Thyroid gland (tissue), 4 donors: ENCODE data around the gene NODAL. TPM values are rescaled to one million over a fixed set of nuclear protein-coding genes. Genes with fewer than 3 reads are reported as not detected.
"Not testable (repeated sequence)": the region's sequence is repeated elsewhere in the genome, so short reads cannot be mapped to it uniquely, and the experiment has no call there.

ENCODE experiments used
- DNase-seq, 2 donors: peaks; one replicate each; pipeline ENCODE4 v3.0.0-alpha.2; 2019
- H3K27ac ChIP-seq, 3 donors: fragments of 200-600 bp; sonication (generic); 1 replicate in 2 of 3; 2 replicates in 1 of 3; pipeline ENCODE4 v1.5.1; 2016 to 2019; ENCODE audit warnings: mild to moderate bottlenecking in 1 of 3, moderate library complexity in 1 of 3
- H3K27me3 ChIP-seq: fragments of 200-600 bp; sonication (generic); one replicate; pipeline ENCODE4 v1.5.1; 2019
- H3K36me3 ChIP-seq, 2 donors: fragments of 200-600 bp; sonication (generic); one replicate each; pipeline ENCODE4 v1.5.1; 2016 to 2019
- H3K4me1 ChIP-seq, 2 donors: fragments of 200-600 bp; sonication (generic); one replicate each; pipeline ENCODE4 v1.5.1; 2017 to 2019
- H3K4me3 ChIP-seq, 3 donors: fragments of 200-600 bp; sonication (generic); replicated peaks in 1 of 3; 1 replicate in 2 of 3; 2 replicates in 1 of 3; pipeline ENCODE4 v1.5.1; 2016; ENCODE audit warnings: mild to moderate bottlenecking in 1 of 3
- H3K9me3 ChIP-seq: fragments of 200-600 bp; sonication (generic); one replicate; pipeline ENCODE4 v1.5.1; 2017
- POLR2A ChIP-seq, 2 donors: fragments of 450-650 bp; IDR thresholded peaks; one replicate each; pipeline ENCODE4 v1.6.1; 2017; ENCODE audit warnings: antibody characterized with exemption in 2 of 2, mild to moderate bottlenecking in 2 of 2, moderate library complexity in 1 of 2
- WGBS, 2 donors: methylation state at CpG; one replicate each; pipeline ENCODE4 v1.1.5; 2017; 5-methylcytosine and 5-hydroxymethylcytosine counted together
- intact Hi-C: fragments of 100-400 bp; cut with DNase I; formaldehyde crosslinking; loops from one replicate; pipeline ENCODE4 v1.15.1; 2023
- total RNA-seq, 4 donors: library from RNA; depleted of rRNA; stranded (reverse); fragments of >200 nt; gene quantifications; one replicate each; pipeline ENCODE4 v1.2.3, GENCODE V29; 2016
- TF ChIP-seq, protein P1 (sequence below), 6 experiments: fragments of 200-600 bp in 3 of 6; fragments of 450-650 bp in 3 of 6; sonication (generic) in 3 of 6; IDR thresholded peaks; one replicate each; pipeline ENCODE4 v1.5.1; 2016 to 2019; ENCODE audit warnings: antibody characterized with exemption in 6 of 6, mild to moderate bottlenecking in 2 of 6, inconsistent platforms in 1 of 6, moderate library complexity in 1 of 6

Gene NODAL
- total RNA-seq = not detected

DNA sequence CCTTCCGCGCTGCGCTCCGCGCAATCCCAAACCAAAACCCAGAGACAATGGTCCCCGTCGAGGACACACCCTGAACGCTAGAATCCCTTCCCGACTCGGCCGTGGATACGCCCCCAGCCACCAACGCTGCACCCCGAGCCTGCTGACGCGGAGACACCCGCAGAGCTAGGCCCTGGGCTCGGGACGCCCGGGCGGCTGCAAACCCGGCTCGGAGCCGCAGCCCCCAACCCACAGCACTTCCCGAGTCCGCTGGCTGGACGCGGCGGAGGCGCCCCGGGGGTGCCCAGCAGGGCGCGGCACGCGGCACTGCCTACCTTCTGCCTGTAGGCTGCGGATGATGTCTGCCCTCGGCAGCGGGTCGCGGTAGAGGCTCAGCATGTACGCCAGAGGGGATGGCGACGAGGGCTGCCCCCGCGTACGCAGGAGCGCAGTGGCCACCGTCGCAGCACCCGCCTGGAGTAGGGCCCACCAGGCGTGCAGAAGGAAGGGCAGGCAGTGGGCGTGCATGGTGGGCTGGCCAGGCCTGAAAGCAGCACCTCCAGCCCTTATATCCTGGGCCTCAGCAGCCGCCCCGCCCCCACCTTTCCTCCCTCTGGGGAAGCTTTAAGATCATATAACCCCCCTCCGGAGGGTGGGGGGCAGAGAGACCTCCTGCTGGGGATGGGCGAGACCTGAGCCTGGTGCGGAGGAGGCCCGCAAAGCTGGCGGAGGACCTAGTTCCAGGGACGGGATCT lies at the start of gene NODAL:
NODAL (minus strand) TSS at position 521 of the 734 bp plus-strand sequence; CDS start at position 507, 14 bp downstream.
- H3K4me3 ChIP-seq = peak within 1 kb of the TSS in 1 of 3 donors; percentile 0
- H3K4me1 ChIP-seq = peaks cover 5 to 15% of the 10 kb centered on the region in 2 donors
- 14% methylated on average over 24 of the region's 60 CpGs; no CpG with 5 or more reads in 1 of the 2 donors for WGBS, 2 donors
- TF ChIP-seq, protein P1, sequence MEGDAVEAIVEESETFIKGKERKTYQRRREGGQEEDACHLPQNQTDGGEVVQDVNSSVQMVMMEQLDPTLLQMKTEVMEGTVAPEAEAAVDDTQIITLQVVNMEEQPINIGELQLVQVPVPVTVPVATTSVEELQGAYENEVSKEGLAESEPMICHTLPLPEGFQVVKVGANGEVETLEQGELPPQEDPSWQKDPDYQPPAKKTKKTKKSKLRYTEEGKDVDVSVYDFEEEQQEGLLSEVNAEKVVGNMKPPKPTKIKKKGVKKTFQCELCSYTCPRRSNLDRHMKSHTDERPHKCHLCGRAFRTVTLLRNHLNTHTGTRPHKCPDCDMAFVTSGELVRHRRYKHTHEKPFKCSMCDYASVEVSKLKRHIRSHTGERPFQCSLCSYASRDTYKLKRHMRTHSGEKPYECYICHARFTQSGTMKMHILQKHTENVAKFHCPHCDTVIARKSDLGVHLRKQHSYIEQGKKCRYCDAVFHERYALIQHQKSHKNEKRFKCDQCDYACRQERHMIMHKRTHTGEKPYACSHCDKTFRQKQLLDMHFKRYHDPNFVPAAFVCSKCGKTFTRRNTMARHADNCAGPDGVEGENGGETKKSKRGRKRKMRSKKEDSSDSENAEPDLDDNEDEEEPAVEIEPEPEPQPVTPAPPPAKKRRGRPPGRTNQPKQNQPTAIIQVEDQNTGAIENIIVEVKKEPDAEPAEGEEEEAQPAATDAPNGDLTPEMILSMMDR (IDR thresholded peaks at IDR 0.05) = no peak
- TF ChIP-seq POLR2A (IDR thresholded peaks at IDR 0.05) = no peak
- no peaks in the 10 kb centered on the region for H3K36me3 ChIP-seq
- H3K27ac ChIP-seq = no peak within 1 kb of the TSS
- H3K27me3 ChIP-seq = peaks cover 21% of the 10 kb centered on the region
- intact Hi-C loops = no loop called here
- no peak for DNase-seq
- H3K9me3 ChIP-seq = no peaks in the 10 kb centered on the region

DNA sequence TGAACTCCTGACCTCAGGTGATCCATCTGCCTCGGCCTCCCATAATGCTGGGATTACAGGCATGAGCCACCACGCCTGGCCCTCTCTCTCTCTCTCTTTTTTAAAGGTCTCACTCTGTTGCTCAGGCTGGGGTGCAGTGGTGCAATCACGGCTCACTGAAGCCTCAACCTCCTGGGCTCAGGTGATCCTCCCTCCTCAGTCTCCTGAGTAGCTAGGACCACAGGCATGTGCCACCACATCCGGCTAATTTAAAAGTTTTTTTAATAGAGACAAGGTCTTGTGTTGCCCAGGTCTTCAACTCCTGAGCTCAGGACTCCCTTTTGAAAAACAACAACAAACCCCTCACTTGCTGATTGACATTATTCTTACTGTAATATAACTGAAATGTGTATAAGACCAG lies 48.7 kb upstream of the NODAL start:
- H3K27ac ChIP-seq = no peak overlapping the region

DNA sequence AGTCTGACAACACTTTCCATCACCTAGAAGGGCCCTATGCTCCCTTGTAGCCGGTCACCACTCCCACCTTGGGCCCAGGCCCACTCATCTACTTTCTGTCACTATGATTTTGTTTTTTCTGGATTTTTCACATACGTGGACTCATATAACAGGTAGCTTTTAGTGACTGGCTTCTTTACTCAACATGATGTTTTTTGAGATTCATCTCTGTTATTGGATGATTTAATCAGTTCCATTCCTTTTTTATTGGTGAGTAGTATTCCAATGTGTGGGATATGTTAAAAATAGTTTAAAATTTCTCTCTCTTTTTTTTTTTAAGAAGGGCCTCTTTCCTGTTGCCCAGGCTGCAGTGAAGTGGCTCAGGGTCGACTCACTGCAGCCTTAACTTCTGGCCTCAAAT lies 46.3 kb upstream of the NODAL start:
- WGBS, 2 donors = 67 to 72% methylated on average over 3 of the region's 3 CpGs
- no peaks in the 10 kb centered on the region for H3K36me3 ChIP-seq
- intact Hi-C loops = no loop called here
- no peak overlapping the region for H3K27ac ChIP-seq
- peaks cover 6 to 19% of the 10 kb centered on the region in 2 donors for H3K4me1 ChIP-seq
- DNase-seq = no peak
- TF ChIP-seq POLR2A (IDR thresholded peaks at IDR 0.05) = no peak
- TF ChIP-seq, protein P1 (IDR thresholded peaks at IDR 0.05) = no peak
- H3K9me3 ChIP-seq = no peaks in the 10 kb centered on the region
- no peaks in the 10 kb centered on the region for H3K27me3 ChIP-seq
- no peak overlapping the region for H3K4me3 ChIP-seq

More for the DNA sequence above, 48.7 kb upstream of the NODAL start:
- H3K36me3 ChIP-seq = no peaks in the 10 kb centered on the region
- 94 to 96% methylated on average over 4 of the region's 4 CpGs for WGBS, 2 donors
- H3K4me1 ChIP-seq = peaks cover 6 to 10% of the 10 kb centered on the region in 2 donors
- intact Hi-C loops = no loop called here
- no peak for DNase-seq
- H3K27me3 ChIP-seq = no peaks in the 10 kb centered on the region
- no peak overlapping the region for H3K4me3 ChIP-seq
- no peak for TF ChIP-seq POLR2A (IDR thresholded peaks at IDR 0.05)
- TF ChIP-seq, protein P1 (IDR thresholded peaks at IDR 0.05) = no peak
- no peaks in the 10 kb centered on the region for H3K9me3 ChIP-seq

DNA sequence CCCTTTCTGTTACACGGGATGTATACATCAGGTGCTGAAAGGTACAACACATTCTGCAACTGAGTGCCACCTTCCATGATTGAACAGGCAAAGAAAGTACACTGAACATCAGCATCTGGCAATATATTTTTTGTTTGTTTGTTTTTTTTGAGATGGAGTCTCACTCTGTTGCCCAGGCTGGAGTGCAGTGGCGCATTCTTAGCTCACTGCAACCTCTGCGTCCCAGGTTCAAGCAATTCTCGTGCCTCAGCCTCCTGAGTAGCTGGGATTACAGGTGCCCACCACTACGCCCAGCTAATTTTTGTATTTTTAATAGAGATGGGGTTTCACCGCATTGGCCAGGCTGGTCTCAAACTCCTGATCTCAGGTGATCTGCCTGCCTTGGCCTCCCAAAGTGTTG lies 42.4 kb upstream of the NODAL start:
- DNase-seq, H3K27me3 ChIP-seq, H3K36me3 ChIP-seq, intact Hi-C loops, H3K9me3 ChIP-seq, H3K4me3 ChIP-seq: not testable (repeated sequence)
- WGBS, 2 donors = 80 to 87% methylated on average over 6 of the region's 6 CpGs
- Histone ChIP-seq H3K27ac (peak overlapping the region in 1 of 3 donors; percentile 23), H3K4me1 (peaks cover 0 to 22% of the 10 kb centered on the region in 2 donors)

DNA sequence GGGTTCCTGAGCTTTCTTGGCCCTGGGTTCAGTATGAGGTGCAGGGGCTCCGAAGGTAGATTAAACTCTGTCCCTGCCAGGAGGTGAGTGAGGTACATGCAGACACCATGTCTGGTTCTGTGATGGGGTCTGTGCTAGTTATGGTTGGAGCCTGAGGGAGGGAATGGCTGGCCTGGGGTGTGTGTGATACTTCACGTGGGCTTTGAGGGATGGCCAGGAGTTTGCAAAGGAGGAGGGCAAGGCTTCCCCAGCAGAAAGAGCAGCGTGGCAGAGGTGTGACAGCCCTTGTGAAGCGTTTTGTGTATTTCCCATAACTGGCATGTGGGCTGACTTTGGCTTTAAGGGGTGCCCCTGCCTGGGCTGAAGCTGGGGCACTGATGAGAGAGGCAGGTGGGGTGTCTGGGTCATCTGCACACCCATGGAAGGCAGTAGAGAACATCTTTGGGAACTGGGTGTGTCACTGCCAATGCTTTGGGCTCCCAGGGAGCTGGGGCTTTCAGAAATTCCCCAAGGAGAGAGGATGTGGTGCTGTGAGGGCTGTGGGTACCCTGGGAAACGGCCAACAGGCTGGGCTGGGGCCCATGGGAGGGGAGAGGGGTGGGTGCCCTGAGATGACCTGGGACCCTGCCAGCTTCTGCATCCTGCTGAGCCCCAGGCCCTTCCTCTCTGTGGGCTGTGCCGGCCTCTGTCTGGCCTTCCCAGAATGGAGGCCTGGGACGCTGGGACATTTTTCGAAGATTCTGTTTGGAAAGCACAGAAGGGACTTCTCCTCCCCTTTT lies 41.7 kb upstream of the NODAL start:
- 70 to 71% methylated on average over 6 to 8 of the region's 8 CpGs for WGBS, 2 donors
- no peak for DNase-seq
- no peaks in the 10 kb centered on the region for H3K27me3 ChIP-seq
- TF ChIP-seq POLR2A (IDR thresholded peaks at IDR 0.05) = no peak
- TF ChIP-seq, protein P1 (IDR thresholded peaks at IDR 0.05) = no peak
- H3K27ac ChIP-seq = peak overlapping the region in 2 of 3 donors; percentile 6 to 23
- no peaks in the 10 kb centered on the region for H3K9me3 ChIP-seq
- intact Hi-C loops = no loop called here
- peaks cover under 1 to 28% of the 10 kb centered on the region in 2 donors for H3K4me1 ChIP-seq
- no peaks in the 10 kb centered on the region for H3K36me3 ChIP-seq
- no peak overlapping the region for H3K4me3 ChIP-seq
